GM04504 (cell line): ENCODE measurements around the gene ELP4.
"Not testable (repeated sequence)": the region's sequence is repeated elsewhere in the genome, so short reads cannot be mapped to it uniquely, and the experiment has no call there.

ENCODE experiments used
- DNase-seq: peaks from one replicate; pipeline ENCODE4 v3.0.0-alpha.2; 2012; ENCODE audit warnings: low read depth

The ELP4 gene

GRCh38 chr11:31509429-31510345 lies at the start of gene ELP4, which contains the start of gene IMMP1L:
ELP4 (plus strand) TSS chr11:31509767; CDS start chr11:31509785, 18 bp downstream.
IMMP1L (minus strand) TSS chr11:31509622; CDS start chr11:31463276, 46,346 bp downstream.
- DNase-seq = peak; percentile 91

GRCh38 chr11:31464436-31464835 lies 45.1 kb upstream of the ELP4 start:
- DNase-seq = no peak

GRCh38 chr11:31474083-31474482 lies 35.5 kb upstream of the ELP4 start:
- no peak for DNase-seq

GRCh38 chr11:31477528-31478222 lies 31.9 kb upstream of the ELP4 start:
- DNase-seq = no peak

- DNase-seq = no peak
Measured at GRCh38 chr11:31478223-31478590, 31.4 kb upstream of the ELP4 start.

- no peak for DNase-seq
Measured at GRCh38 chr11:31479066-31479465, 30.5 kb upstream of the ELP4 start.

- DNase-seq = no peak
Measured at GRCh38 chr11:31480930-31481329, 28.6 kb upstream of the ELP4 start.

- DNase-seq = no peak
Measured at GRCh38 chr11:31484497-31484896, 25.1 kb upstream of the ELP4 start.

GRCh38 chr11:31487848-31488247 lies 21.7 kb upstream of the ELP4 start:
- peak; percentile 15 for DNase-seq

- DNase-seq = peak; percentile 22
Measured at GRCh38 chr11:31492320-31492913, 17.1 kb upstream of the ELP4 start.

- DNase-seq = no peak
Measured at GRCh38 chr11:31493235-31493634, 16.3 kb upstream of the ELP4 start.

GRCh38 chr11:31493762-31494161 lies 15.8 kb upstream of the ELP4 start:
- DNase-seq = not testable (repeated sequence)

- DNase-seq = no peak
Measured at GRCh38 chr11:31499576-31500178, 9.9 kb upstream of the ELP4 start.

GRCh38 chr11:31500560-31500959 lies 9.0 kb upstream of the ELP4 start:
- no peak for DNase-seq

- no peak for DNase-seq
Measured at GRCh38 chr11:31509051-31509428, 527 bp upstream of the ELP4 start.

- DNase-seq = no peak
Measured at GRCh38 chr11:31512117-31512516, 2.5 kb downstream of the ELP4 start.

GRCh38 chr11:31521497-31522150 lies 12.1 kb downstream of the ELP4 start:
- DNase-seq = no peak

- DNase-seq = no peak
Measured at GRCh38 chr11:31529189-31529588, 19.6 kb downstream of the ELP4 start.

- no peak for DNase-seq
Measured at GRCh38 chr11:31529701-31530100, 20.1 kb downstream of the ELP4 start.

- no peak for DNase-seq
Measured at GRCh38 chr11:31531293-31531692, 21.7 kb downstream of the ELP4 start.

- no peak for DNase-seq
Measured at GRCh38 chr11:31535479-31535878, 25.9 kb downstream of the ELP4 start.

- DNase-seq = no peak
Measured at GRCh38 chr11:31542862-31543261, 33.3 kb downstream of the ELP4 start.
